NCI-H1417 (cell line): ENCODE data around the gene TATDN2.

Experiments used
- DNase-seq, 3 experiments: peaks; one replicate each; lab custom pipeline; 2025; lab: John Stamatoyannopoulos, UW

The TATDN2 gene

GRCh38 chr3:10317311-10317960 is 69.2 kb downstream of the TATDN2 start:
- no peak for DNase-seq

GRCh38 chr3:10317961-10318350 is 69.7 kb downstream of the TATDN2 start:
- DNase-seq = no peak

- no peak for DNase-seq
These were observed 71.0 kb downstream of the TATDN2 start for GRCh38 chr3:10319251-10319650.

- no peak for DNase-seq
These were observed 71.5 kb downstream of the TATDN2 start for GRCh38 chr3:10319804-10320203.

- no peak for DNase-seq
These were observed 72.0 kb downstream of the TATDN2 start for GRCh38 chr3:10320320-10320677.

- no peak for DNase-seq
These were observed 73.5 kb downstream of the TATDN2 start for GRCh38 chr3:10321630-10322351.

GRCh38 chr3:10322352-10322710 is 74.1 kb downstream of the TATDN2 start:
- no peak for DNase-seq

GRCh38 chr3:10327592-10327991 is 79.3 kb downstream of the TATDN2 start:
- DNase-seq = no peak

GRCh38 chr3:10328460-10329071 is 80.3 kb downstream of the TATDN2 start:
- no peak for DNase-seq

- DNase-seq = no peak
These were observed 81.3 kb downstream of the TATDN2 start for GRCh38 chr3:10329495-10330015.

GRCh38 chr3:10330319-10330718 is 82.1 kb downstream of the TATDN2 start:
- DNase-seq = no peak
